ENCODE data around the gene BICRAL.

- TF ChIP-seq CTCF (IDR thresholded peaks at IDR 0.05; ENCODE audit: low read depth, low read length) (no peak), EZH2phosphoT487 (IDR thresholded peaks at IDR 0.05; ENCODE audit: low read depth) (no peak)
Observed at GRCh38 chr6:42891199-42891722, 109.4 kb downstream of the BICRAL start.

Measured in OCI-LY3 (cell line).